ENCODE results near the gene SLC15A5. TPM values are rescaled to one million over a fixed set of nuclear protein-coding genes. Genes with fewer than 3 reads are reported as not detected.

SLC15A5 gene
- total RNA-seq, 1 donor from 2014 or later, result not detected

- H4K20me1 ChIP-seq (ENCODE audit: low read depth), result no peaks in the 10 kb centered on the region
- no peak overlapping the region for H3K4me3 ChIP-seq
- no peaks in the 10 kb centered on the region for H3K9me3 Mint-ChIP-seq
- H2AFZ ChIP-seq (replicated peaks), result no peak overlapping the region
- no peaks in the 10 kb centered on the region for H3K9me3 ChIP-seq (ENCODE audit: low read depth)
- TF ChIP-seq EZH2phosphoT487 (IDR thresholded peaks at IDR 0.05), result no peak
- no peak for TF ChIP-seq CTCF (IDR thresholded peaks at IDR 0.05)
- no peak for TF ChIP-seq EZH2 (IDR thresholded peaks at IDR 0.05)
- H3K27ac Mint-ChIP-seq, result no peak overlapping the region
- DNase-seq (ENCODE audit: low spot score), result no peak
- H3K4me1 ChIP-seq, result no peaks in the 10 kb centered on the region
- no peaks in the 10 kb centered on the region for H3F3A ChIP-seq (ENCODE audit: low read depth)
- no peaks in the 10 kb centered on the region for H3K4me1 Mint-ChIP-seq
- H3K27ac ChIP-seq, result no peak overlapping the region
- H3K27me3 Mint-ChIP-seq (ENCODE audit: insufficient read depth, low read depth), result no peaks in the 10 kb centered on the region
- no peaks in the 10 kb centered on the region for H3K27me3 ChIP-seq
- H3K36me3 ChIP-seq, result no peaks in the 10 kb centered on the region
- no peaks in the 10 kb centered on the region for H3K36me3 Mint-ChIP-seq
- H3K9ac ChIP-seq, result no peak overlapping the region
- no peak overlapping the region for H3K4me3 Mint-ChIP-seq
- no peak overlapping the region for H3K4me2 ChIP-seq
- H3K79me2 ChIP-seq (ENCODE audit: low read depth), result no peaks in the 10 kb centered on the region
These were observed 121.5 kb downstream of the SLC15A5 start for GRCh38 chr12:16155938-16156337.

- Histone ChIP-seq H3K36me3 (no peaks in the 10 kb centered on the region), H3K4me3 (no peak overlapping the region), H3K79me2 (ENCODE audit: low read depth) (no peaks in the 10 kb centered on the region), H3F3A (ENCODE audit: low read depth) (no peaks in the 10 kb centered on the region), H4K20me1 (ENCODE audit: low read depth) (no peaks in the 10 kb centered on the region), H3K4me2 (no peak overlapping the region), H3K27ac (no peak overlapping the region), H2AFZ (replicated peaks) (no peak overlapping the region), H3K9ac (no peak overlapping the region), H3K27me3 (no peaks in the 10 kb centered on the region), H3K9me3 (ENCODE audit: low read depth) (no peaks in the 10 kb centered on the region), H3K4me1 (no peaks in the 10 kb centered on the region)
- H3K36me3 Mint-ChIP-seq, result no peaks in the 10 kb centered on the region
- H3K9me3 Mint-ChIP-seq, result no peaks in the 10 kb centered on the region
- no peaks in the 10 kb centered on the region for H3K4me1 Mint-ChIP-seq
- H3K4me3 Mint-ChIP-seq, result no peak overlapping the region
- no peaks in the 10 kb centered on the region for H3K27me3 Mint-ChIP-seq (ENCODE audit: insufficient read depth, low read depth)
- no peak overlapping the region for H3K27ac Mint-ChIP-seq
- no peak for DNase-seq (ENCODE audit: low spot score)
- TF ChIP-seq CTCF (IDR thresholded peaks at IDR 0.05) (no peak), EZH2 (IDR thresholded peaks at IDR 0.05) (no peak), EZH2phosphoT487 (IDR thresholded peaks at IDR 0.05) (no peak)
These were observed 122.5 kb downstream of the SLC15A5 start for GRCh38 chr12:16154990-16155389.

GRCh38 chr12:16152885-16153673 lies 124.4 kb downstream of the SLC15A5 start:
- H3K4me1 ChIP-seq, result no peaks in the 10 kb centered on the region
- Mint-ChIP-seq H3K27me3 (ENCODE audit: insufficient read depth, low read depth) (no peaks in the 10 kb centered on the region), H3K4me3 (no peak overlapping the region), H3K9me3 (no peaks in the 10 kb centered on the region), H3K4me1 (no peaks in the 10 kb centered on the region), H3K36me3 (no peaks in the 10 kb centered on the region), H3K27ac (no peak overlapping the region)
- H2AFZ ChIP-seq (replicated peaks), result no peak overlapping the region
- H3K27me3 ChIP-seq, result no peaks in the 10 kb centered on the region
- H3K9ac ChIP-seq, result no peak overlapping the region
- H3K9me3 ChIP-seq (ENCODE audit: low read depth), result no peaks in the 10 kb centered on the region
- H4K20me1 ChIP-seq (ENCODE audit: low read depth), result no peaks in the 10 kb centered on the region
- DNase-seq (ENCODE audit: low spot score), result no peak
- H3K4me3 ChIP-seq, result no peak overlapping the region
- no peak overlapping the region for H3K27ac ChIP-seq
- H3K4me2 ChIP-seq, result no peak overlapping the region
- no peaks in the 10 kb centered on the region for H3K36me3 ChIP-seq
- no peaks in the 10 kb centered on the region for H3K79me2 ChIP-seq (ENCODE audit: low read depth)
- H3F3A ChIP-seq (ENCODE audit: low read depth), result no peaks in the 10 kb centered on the region
- TF ChIP-seq EZH2 (IDR thresholded peaks at IDR 0.05), result no peak

- H3K9ac ChIP-seq, result no peak overlapping the region
- H3K36me3 ChIP-seq, result no peaks in the 10 kb centered on the region
- H3K79me2 ChIP-seq (ENCODE audit: low read depth), result no peaks in the 10 kb centered on the region
- H4K20me1 ChIP-seq (ENCODE audit: low read depth), result no peaks in the 10 kb centered on the region
- no peak overlapping the region for H2AFZ ChIP-seq (replicated peaks)
- no peaks in the 10 kb centered on the region for H3K9me3 ChIP-seq (ENCODE audit: low read depth)
- no peaks in the 10 kb centered on the region for H3F3A ChIP-seq (ENCODE audit: low read depth)
- Mint-ChIP-seq H3K4me3 (no peak overlapping the region), H3K4me1 (peaks cover 2% of the 10 kb centered on the region), H3K36me3 (no peaks in the 10 kb centered on the region), H3K27ac (no peak overlapping the region), H3K27me3 (ENCODE audit: insufficient read depth, low read depth) (no peaks in the 10 kb centered on the region), H3K9me3 (no peaks in the 10 kb centered on the region)
- no peak overlapping the region for H3K27ac ChIP-seq
- H3K27me3 ChIP-seq, result no peaks in the 10 kb centered on the region
- no peak for DNase-seq (ENCODE audit: low spot score)
- no peak overlapping the region for H3K4me2 ChIP-seq
- no peaks in the 10 kb centered on the region for H3K4me1 ChIP-seq
- H3K4me3 ChIP-seq, result no peak overlapping the region
- TF ChIP-seq EZH2phosphoT487 (IDR thresholded peaks at IDR 0.05), result no peak
- TF ChIP-seq CTCF (IDR thresholded peaks at IDR 0.05), result no peak
- TF ChIP-seq EZH2 (IDR thresholded peaks at IDR 0.05), result no peak
These were observed 127.2 kb downstream of the SLC15A5 start for GRCh38 chr12:16150276-16150675.

All from neural progenitor cell (in vitro differentiated cells).